22Rv1 (cell line): Measurements from ENCODE around the gene MRPL21.

ENCODE experiments used
- ZFX ChIP-seq: fragments of 450-650 bp; IDR thresholded peaks from 2 replicates; pipeline ENCODE4 v1.6.1; 2017; ENCODE audit warnings: antibody characterized with exemption, borderline replicate concordance
- TF ChIP-seq, protein P1 (sequence below): fragments of 450-650 bp; IDR thresholded peaks from 2 replicates; pipeline ENCODE4 v1.5.1; 2017; ENCODE audit warnings: mild to moderate bottlenecking

DNA sequence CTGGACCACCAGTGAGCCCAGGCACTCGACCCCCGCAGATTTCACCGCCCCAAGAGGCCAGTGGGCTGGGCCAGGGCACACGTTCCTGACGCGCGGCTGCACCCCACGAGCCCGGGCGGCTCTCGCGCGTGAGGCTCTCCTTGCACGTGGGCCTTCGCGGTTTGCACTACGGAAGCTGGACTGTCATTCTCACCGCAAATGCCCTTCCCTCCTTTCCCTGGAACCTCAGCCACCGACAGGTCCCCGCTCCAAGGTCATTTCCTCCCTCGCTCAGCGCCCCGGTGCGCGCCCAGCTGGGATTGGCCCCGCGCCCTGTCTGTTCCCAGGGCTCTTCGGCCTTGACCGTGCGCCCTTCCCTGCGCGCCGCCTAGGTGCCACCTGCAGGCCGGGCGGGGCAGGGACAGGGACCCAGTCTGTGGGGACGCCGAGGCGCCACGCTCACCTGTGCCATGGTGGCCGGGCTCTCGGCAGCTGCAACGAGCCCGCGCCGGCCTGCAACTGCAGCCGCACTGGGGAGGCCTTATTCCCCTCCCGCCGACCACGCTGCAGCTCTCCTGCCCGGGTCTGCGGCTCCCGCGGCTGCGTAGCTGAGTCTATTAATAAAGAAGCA is 59.8 kb downstream of the MRPL21 start:
- TF ChIP-seq, protein P1, sequence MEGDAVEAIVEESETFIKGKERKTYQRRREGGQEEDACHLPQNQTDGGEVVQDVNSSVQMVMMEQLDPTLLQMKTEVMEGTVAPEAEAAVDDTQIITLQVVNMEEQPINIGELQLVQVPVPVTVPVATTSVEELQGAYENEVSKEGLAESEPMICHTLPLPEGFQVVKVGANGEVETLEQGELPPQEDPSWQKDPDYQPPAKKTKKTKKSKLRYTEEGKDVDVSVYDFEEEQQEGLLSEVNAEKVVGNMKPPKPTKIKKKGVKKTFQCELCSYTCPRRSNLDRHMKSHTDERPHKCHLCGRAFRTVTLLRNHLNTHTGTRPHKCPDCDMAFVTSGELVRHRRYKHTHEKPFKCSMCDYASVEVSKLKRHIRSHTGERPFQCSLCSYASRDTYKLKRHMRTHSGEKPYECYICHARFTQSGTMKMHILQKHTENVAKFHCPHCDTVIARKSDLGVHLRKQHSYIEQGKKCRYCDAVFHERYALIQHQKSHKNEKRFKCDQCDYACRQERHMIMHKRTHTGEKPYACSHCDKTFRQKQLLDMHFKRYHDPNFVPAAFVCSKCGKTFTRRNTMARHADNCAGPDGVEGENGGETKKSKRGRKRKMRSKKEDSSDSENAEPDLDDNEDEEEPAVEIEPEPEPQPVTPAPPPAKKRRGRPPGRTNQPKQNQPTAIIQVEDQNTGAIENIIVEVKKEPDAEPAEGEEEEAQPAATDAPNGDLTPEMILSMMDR = peak; percentile 76
- TF ChIP-seq ZFX = no peak
